Measurements from ENCODE around the gene NUP85.
"Not testable (repeated sequence)": the region's sequence is repeated elsewhere in the genome, so short reads cannot be mapped to it uniquely, and the experiment has no call there.

Gene NUP85

DNA sequence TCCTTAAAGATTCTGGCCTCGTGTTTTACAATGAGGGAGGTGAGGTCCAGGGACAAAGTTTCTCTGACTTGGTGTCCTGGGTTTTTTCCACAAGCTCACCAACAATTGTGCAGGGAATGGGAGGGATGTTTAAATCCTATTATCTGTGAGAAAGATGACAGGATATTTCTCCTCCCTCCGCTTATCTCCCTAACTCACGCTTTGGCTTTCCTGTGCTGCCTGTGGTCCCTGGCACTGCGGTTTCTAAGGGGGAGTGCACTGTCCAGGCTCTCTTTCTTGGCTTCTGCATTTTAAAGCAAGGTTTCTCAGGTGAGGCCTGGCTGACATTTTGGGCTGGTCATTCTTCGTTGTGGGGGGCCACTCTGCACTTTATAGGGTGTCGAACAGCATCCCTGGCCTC lies 39.5 kb downstream of the NUP85 start:
- Histone ChIP-seq H3K27me3 (ENCODE audit: control insufficient read depth, insufficient read depth, low read length) (no peaks in the 10 kb centered on the region), H3K9ac (ENCODE audit: low read depth, low read length) (no peak overlapping the region), H3K4me3 (ENCODE audit: low read depth, low read length) (no peak overlapping the region), H3K9me3 (ENCODE audit: control insufficient read depth, insufficient read depth, low read length) (no peaks in the 10 kb centered on the region), H3K4me1 (ENCODE audit: control insufficient read depth, insufficient read depth, low read length) (peaks cover 4% of the 10 kb centered on the region), H3K36me3 (ENCODE audit: control insufficient read depth, insufficient read depth, low read length) (peaks cover 56% of the 10 kb centered on the region)

DNA sequence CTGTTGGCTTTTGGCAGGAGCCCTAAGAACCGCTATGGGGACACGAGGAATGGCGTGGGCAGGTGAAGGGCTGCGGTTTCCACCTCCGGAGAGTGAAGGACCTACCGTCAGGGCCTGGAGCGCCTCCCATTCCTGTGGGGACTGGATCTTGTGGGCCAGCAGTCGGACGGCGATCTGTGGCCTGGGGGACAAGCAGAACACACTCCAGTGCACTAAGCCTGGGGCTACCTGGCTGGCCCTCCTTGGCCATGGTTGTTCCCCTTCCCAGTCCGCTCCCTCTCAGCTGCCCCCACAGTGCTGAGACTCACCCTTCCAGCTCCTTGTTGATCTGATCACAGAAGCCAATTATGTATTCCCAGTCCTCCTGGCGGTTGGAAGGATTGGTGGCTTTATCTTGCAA lies 40.9 kb downstream of the NUP85 start:
- H3K9me3 ChIP-seq (ENCODE audit: control insufficient read depth, insufficient read depth, low read length), result no peaks in the 10 kb centered on the region
- H3K4me1 ChIP-seq (ENCODE audit: control insufficient read depth, insufficient read depth, low read length), result peaks cover 7% of the 10 kb centered on the region
- no peak overlapping the region for H3K9ac ChIP-seq (ENCODE audit: low read depth, low read length)
- no peaks in the 10 kb centered on the region for H3K27me3 ChIP-seq (ENCODE audit: control insufficient read depth, insufficient read depth, low read length)
- H3K4me3 ChIP-seq (ENCODE audit: low read depth, low read length), result no peak overlapping the region
- peaks cover 44% of the 10 kb centered on the region for H3K36me3 ChIP-seq (ENCODE audit: control insufficient read depth, insufficient read depth, low read length)

DNA sequence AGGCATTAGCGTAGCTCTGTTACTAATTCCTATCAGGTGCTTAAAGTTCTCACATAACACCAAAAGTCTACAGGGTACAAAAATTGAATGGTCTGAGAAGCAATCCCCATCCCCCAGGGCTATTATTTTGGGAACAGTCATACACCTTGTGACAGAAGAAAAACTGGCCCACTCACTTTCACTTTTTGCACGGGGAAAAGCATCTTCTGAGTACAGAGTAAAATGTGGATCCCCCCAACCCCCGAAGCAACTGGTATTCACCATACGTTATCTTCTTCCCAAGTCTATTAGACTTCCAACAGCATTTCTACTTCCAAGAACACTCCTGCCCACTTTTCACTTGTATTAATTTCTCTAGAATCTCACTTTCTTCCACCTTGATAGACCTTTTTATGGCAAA lies 44.1 kb downstream of the NUP85 start:
- Histone ChIP-seq H3K9ac (ENCODE audit: low read depth, low read length) (no peak overlapping the region), H3K4me3 (ENCODE audit: low read depth, low read length) (no peak overlapping the region), H3K9me3 (ENCODE audit: control insufficient read depth, insufficient read depth, low read length) (no peaks in the 10 kb centered on the region), H3K27me3 (ENCODE audit: control insufficient read depth, insufficient read depth, low read length) (no peaks in the 10 kb centered on the region), H3K4me1 (ENCODE audit: control insufficient read depth, insufficient read depth, low read length) (peaks cover 11% of the 10 kb centered on the region), H3K36me3 (ENCODE audit: control insufficient read depth, insufficient read depth, low read length) (peaks cover 16% of the 10 kb centered on the region)

DNA sequence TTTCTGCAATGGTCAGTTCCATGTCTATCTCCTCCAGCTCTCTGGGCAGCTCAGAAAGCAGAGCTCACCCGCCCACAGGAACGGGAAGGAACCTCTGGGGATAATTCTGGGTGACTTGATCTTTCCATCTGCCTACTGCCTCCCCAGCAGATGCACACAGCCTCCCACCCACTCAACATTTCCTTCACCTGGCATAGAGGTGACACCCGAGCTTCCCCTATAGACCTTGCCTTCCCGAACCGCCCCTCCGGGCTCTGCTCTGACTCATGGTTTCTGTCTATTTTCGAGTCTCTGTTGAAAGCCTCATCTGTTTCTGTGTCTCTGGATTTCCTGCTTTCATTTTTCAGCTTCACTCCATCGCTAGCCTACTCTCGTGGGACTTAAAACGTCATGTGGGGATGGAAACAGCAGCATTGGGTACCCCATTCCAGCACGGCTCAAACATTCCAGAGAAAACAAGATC lies 44.6 kb downstream of the NUP85 start:
- Histone ChIP-seq H3K9ac (ENCODE audit: low read depth, low read length) (no peak overlapping the region), H3K9me3 (ENCODE audit: control insufficient read depth, insufficient read depth, low read length) (no peaks in the 10 kb centered on the region), H3K4me1 (ENCODE audit: control insufficient read depth, insufficient read depth, low read length) (peaks cover 11% of the 10 kb centered on the region), H3K36me3 (ENCODE audit: control insufficient read depth, insufficient read depth, low read length) (peaks cover 16% of the 10 kb centered on the region), H3K27me3 (ENCODE audit: control insufficient read depth, insufficient read depth, low read length) (no peaks in the 10 kb centered on the region), H3K4me3 (ENCODE audit: low read depth, low read length) (no peak overlapping the region)

DNA sequence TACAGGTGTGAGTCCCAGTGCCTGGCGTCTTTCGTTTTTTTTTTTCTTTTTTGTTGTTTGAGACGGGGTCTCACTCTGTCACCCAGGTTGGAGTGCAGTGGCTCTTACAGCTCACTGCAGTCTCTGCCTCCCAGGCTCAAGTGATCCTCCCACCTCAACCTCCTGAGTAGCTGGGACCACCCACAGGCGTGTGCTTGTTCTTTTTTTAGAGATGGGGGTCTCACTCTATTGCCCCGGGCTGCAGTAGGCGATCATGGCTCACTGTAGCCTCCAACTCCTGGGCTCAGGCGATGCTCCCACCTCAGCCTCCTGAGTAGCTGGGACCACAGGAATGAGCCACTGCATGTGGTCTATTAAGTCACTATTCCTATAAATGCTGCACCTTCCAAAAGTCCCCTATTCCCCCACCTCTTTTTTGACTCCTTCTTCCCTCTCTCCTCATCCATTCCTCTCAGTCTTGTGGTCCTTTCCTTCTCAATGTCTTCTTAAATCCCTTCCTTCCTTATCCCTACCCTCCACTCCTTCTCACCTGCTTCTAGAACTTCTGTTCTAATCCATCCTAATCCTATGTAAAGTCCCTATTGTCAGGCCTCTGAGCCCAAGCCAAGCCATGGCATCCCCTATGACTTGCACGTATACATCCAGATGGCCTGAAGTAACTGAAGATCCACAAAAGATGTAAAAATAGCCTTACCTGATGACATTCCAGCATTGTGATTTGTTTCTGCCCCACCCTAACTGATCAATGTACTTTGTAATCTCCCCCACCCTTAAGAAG lies 46.7 kb downstream of the NUP85 start:
- H3K9ac ChIP-seq (ENCODE audit: low read depth, low read length), result no peak overlapping the region
- no peaks in the 10 kb centered on the region for H3K9me3 ChIP-seq (ENCODE audit: control insufficient read depth, insufficient read depth, low read length)
- peaks cover 11% of the 10 kb centered on the region for H3K4me1 ChIP-seq (ENCODE audit: control insufficient read depth, insufficient read depth, low read length)
- H3K4me3 ChIP-seq (ENCODE audit: low read depth, low read length), result no peak overlapping the region
- H3K36me3 ChIP-seq (ENCODE audit: control insufficient read depth, insufficient read depth, low read length), result no peaks in the 10 kb centered on the region
- no peaks in the 10 kb centered on the region for H3K27me3 ChIP-seq (ENCODE audit: control insufficient read depth, insufficient read depth, low read length)

DNA sequence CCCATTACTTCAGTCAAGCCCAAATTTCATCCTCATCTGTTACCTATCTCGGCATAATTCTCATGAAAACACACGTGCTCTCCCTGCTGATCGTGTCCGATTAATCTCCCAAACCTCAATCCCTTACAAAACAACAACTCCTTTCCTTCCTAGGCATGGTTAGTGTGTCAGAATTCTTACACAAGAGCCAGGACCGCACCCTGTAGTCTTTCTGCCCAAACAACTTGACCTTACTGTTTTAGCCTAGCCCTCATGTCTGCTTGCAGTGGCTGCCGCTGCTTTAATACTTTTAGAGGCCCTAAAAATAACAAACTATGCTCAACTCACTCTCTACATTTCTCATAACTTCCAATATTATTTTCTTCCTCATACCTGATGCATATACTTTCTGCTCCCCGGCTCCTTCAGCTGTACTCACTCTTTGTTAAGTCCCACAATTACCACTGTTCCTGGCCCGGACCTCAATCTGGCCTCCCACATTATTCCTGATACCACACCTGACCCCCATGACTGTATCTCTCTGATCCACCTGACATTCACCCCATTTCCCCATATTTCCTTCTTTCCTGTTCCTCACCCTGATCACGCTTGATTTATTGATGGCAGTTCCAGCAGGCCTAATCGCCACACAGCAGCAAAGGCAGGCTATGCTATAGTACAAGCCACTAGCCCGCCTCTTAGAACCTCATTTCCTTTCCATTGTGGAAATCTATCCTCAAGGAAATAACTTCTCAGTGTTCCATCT lies 50.6 kb downstream of the NUP85 start:
- not testable (repeated sequence) for H3K9ac ChIP-seq (ENCODE audit: low read depth, low read length); H3K4me3 ChIP-seq (ENCODE audit: low read depth, low read length); H3K27me3 ChIP-seq (ENCODE audit: control insufficient read depth, insufficient read depth, low read length); H3K9me3 ChIP-seq (ENCODE audit: control insufficient read depth, insufficient read depth, low read length); H3K36me3 ChIP-seq (ENCODE audit: control insufficient read depth, insufficient read depth, low read length)
- H3K4me1 ChIP-seq (ENCODE audit: control insufficient read depth, insufficient read depth, low read length), result peaks cover 13% of the 10 kb centered on the region

DNA sequence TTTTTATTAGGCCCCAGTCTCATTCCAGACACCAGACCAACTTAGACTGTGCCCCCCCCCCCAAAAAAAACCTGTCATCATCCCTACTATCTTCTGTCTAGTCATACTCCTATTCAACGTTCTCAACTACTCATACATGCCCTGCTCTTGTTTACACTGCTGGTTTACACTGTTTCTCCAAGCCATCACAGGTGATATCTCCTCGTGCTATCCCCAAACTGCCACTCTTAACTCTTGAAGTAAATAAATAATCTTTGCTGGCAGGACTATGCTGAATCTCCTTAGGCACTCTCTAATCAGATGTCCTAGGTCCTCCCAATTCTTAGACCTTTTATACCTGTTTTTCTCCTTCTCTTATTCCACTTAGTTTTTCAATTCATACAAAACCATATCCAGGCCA lies 51.7 kb downstream of the NUP85 start:
- H3K9me3 ChIP-seq (ENCODE audit: control insufficient read depth, insufficient read depth, low read length); H3K4me3 ChIP-seq (ENCODE audit: low read depth, low read length); H3K9ac ChIP-seq (ENCODE audit: low read depth, low read length): not testable (repeated sequence)

DNA sequence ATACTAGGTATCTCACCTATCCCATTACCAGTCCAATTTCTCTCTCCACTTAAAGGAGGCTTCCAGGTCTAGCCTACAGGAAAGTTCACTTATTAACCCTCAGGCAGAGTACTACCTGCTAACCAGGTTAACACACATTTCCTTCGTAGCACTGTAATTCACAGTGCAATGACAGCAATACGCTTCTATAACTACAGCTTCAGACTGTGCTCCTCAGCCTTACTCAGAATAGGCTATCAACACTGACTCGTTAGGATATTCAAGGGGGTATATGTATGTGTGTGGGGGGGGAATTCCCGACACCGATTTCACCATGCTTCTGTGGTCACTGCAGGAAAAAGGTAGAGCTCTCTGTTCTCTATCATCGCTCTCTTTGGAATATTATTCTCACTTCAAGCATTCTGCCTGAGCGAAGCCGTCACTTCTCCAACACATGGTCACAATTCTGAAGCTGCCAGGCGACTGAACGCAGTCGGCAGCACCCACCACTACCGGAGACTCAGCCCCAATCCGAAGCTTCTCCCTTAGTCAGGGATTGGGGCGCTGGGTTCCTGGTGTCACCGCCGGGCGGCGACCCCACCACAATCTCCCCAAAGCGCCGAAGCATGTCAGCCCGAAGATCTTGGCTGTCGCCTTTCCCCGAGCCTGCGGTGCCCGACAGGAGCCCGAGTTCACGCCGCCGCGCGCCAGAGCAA lies 55.3 kb downstream of the NUP85 start:
- H3K9ac ChIP-seq (ENCODE audit: low read depth, low read length), result peak overlapping the region; percentile 99
- peaks cover 13% of the 10 kb centered on the region for H3K4me1 ChIP-seq (ENCODE audit: control insufficient read depth, insufficient read depth, low read length)
- peak overlapping the region; percentile 100 for H3K4me3 ChIP-seq (ENCODE audit: low read depth, low read length)
- no peaks in the 10 kb centered on the region for H3K27me3 ChIP-seq (ENCODE audit: control insufficient read depth, insufficient read depth, low read length)
- H3K36me3 ChIP-seq (ENCODE audit: control insufficient read depth, insufficient read depth, low read length), result peaks cover 17% of the 10 kb centered on the region
- no peaks in the 10 kb centered on the region for H3K9me3 ChIP-seq (ENCODE audit: control insufficient read depth, insufficient read depth, low read length)

More for the DNA sequence above, 51.7 kb downstream of the NUP85 start:
- not testable (repeated sequence) for H3K27me3 ChIP-seq (ENCODE audit: control insufficient read depth, insufficient read depth, low read length); H3K36me3 ChIP-seq (ENCODE audit: control insufficient read depth, insufficient read depth, low read length); H3K4me1 ChIP-seq (ENCODE audit: control insufficient read depth, insufficient read depth, low read length)

DNA sequence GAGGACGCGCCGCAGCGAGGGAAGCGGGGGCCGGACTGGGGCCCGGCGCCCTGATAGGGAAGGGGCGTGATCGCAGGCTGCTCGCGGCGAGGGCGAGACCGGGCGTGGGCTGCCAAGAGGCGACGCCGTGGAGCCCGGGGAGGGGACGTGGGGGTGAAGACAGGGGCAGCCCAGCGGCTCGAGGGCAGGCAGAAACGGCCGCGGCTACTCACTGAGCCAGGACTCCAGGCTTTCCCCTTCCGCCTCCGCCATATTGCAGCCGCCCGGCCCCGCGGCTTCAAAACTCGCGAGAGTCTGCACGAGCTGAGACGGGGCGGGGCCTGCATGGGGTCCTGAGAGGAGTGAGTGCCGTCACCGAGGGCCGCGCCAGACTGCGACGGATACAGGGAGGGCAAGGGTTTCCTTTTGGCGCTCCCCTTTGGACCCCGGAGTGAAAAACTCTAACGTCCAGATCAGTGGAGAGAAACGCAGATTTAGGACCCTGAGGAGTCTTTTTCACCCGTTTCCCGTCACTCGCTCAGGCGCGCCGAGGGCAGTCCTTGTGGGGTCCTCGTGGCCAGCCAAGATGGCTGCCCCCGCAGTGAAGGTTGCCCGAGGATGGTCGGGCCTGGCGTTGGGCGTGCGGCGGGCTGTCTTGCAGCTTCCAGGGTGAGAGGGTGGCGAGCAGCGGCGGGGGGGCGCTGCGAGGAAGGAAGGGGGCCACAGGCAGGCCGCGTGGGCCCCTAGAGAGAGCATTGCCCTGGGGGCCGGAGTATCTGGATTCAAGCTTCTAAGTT lies 56.0 kb downstream of the NUP85 start, which contains the start of the genes GGA3 and MRPS7:
Gene GGA3 (minus strand): TSS at position 271 of the 776 bp plus-strand sequence. CDS start 19 bp downstream, at position 252.
Gene MRPS7 (plus strand): TSS at position 544 of the 776 bp plus-strand sequence. CDS start 22 bp downstream, at position 566.
- Histone ChIP-seq H3K4me1 (ENCODE audit: control insufficient read depth, insufficient read depth, low read length) (peaks cover 13% of the 10 kb centered on the region), H3K9ac (ENCODE audit: low read depth, low read length) (peak within 1 kb of the TSS; percentile 99), H3K9me3 (ENCODE audit: control insufficient read depth, insufficient read depth, low read length) (no peaks in the 10 kb centered on the region), H3K4me3 (ENCODE audit: low read depth, low read length) (peak within 1 kb of the TSS; percentile 100), H3K36me3 (ENCODE audit: control insufficient read depth, insufficient read depth, low read length) (peaks cover 24% of the 10 kb centered on the region), H3K27me3 (ENCODE audit: control insufficient read depth, insufficient read depth, low read length) (no peaks in the 10 kb centered on the region)

DNA sequence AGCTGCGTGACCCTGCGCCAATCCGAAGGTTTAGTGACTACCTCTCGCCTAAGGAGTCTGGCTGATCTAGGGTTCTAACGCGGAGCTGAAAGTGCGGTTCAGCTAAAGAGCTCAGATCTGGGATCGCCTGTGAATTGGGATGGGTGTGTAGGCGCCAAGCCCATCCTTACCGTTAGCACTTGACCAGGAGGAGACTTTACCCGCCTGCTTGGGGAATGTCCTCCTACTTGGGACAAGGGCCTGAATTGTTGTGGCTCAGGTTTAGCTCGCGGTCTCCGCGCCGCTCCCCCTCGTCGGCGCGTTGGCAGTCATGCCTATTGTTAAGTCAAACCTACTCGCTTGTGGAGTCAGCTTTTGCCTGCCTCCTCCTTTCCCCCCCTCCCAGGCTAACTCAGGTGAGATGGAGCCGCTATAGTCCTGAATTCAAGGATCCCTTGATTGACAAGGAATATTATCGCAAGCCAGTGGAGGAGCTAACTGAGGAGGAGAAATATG lies 56.7 kb downstream of the NUP85 start:
- H3K9ac ChIP-seq (ENCODE audit: low read depth, low read length), result peak overlapping the region; percentile 99

DNA sequence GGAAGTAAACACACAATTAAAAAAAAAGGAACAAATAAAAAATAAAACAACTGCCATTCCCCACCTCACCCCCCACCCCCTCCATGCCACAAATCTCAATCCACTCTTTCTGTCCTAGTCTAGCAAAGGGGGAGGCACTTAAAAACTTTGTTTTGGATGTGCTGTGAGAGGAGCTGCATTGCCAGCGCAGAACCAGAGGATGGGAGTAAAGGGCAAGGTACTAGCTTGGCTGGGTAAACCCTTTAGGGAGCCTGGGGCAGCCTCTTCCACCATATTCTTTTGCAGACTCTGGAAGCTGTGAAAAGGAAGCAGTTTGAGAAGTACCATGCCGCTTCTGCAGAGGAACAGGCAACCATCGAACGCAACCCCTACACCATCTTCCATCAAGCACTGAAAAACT lies 57.6 kb downstream of the NUP85 start:
- Histone ChIP-seq H3K9ac (ENCODE audit: low read depth, low read length) (no peak overlapping the region), H3K4me1 (ENCODE audit: control insufficient read depth, insufficient read depth, low read length) (peaks cover 19% of the 10 kb centered on the region), H3K4me3 (ENCODE audit: low read depth, low read length) (no peak overlapping the region), H3K27me3 (ENCODE audit: control insufficient read depth, insufficient read depth, low read length) (no peaks in the 10 kb centered on the region), H3K36me3 (ENCODE audit: control insufficient read depth, insufficient read depth, low read length) (peaks cover 31% of the 10 kb centered on the region), H3K9me3 (ENCODE audit: control insufficient read depth, insufficient read depth, low read length) (no peaks in the 10 kb centered on the region)

More for the DNA sequence above, 56.7 kb downstream of the NUP85 start:
- peaks cover 30% of the 10 kb centered on the region for H3K36me3 ChIP-seq (ENCODE audit: control insufficient read depth, insufficient read depth, low read length)
- no peaks in the 10 kb centered on the region for H3K9me3 ChIP-seq (ENCODE audit: control insufficient read depth, insufficient read depth, low read length)
- H3K4me1 ChIP-seq (ENCODE audit: control insufficient read depth, insufficient read depth, low read length), result peaks cover 13% of the 10 kb centered on the region
- H3K4me3 ChIP-seq (ENCODE audit: low read depth, low read length), result peak overlapping the region; percentile 100
- no peaks in the 10 kb centered on the region for H3K27me3 ChIP-seq (ENCODE audit: control insufficient read depth, insufficient read depth, low read length)
